ENCODE measurements around the gene KLHL28.

The KLHL28 gene

GRCh38 chr14:44889595-44890471 is 71.9 kb downstream of the KLHL28 start:
- TF ChIP-seq ZFX (IDR thresholded peaks at IDR 0.05; ENCODE audit: borderline replicate concordance): no peak
- TF ChIP-seq CTCF (IDR thresholded peaks at IDR 0.05): no peak
- no peak overlapping the region for H3K27ac ChIP-seq

DNA sequence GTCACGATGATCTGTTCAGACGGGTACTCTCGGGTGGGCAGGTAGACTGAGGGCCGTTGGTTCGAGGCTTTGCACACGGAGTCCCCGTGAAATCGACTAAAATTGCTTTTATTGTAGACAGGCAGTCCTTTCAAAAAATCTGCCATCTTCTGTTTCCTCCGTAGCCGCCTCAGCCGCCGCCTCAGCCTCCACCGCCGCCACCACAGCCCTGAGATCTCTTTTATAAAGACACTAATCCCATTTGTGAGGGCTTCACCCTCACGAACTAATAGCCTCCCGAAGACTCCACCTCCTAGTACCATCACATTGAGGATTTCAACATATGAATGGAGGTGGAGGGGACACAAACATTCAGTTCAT is 74.2 kb downstream of the KLHL28 start:
- TF ChIP-seq CTCF (IDR thresholded peaks at IDR 0.05): no peak
- H3K27ac ChIP-seq: no peak overlapping the region

- H3K27ac ChIP-seq: no peak overlapping the region
- TF ChIP-seq ZFX (IDR thresholded peaks at IDR 0.05; ENCODE audit: borderline replicate concordance) (no peak), CTCF (IDR thresholded peaks at IDR 0.05) (no peak)
Observed at GRCh38 chr14:44886860-44887595, 74.7 kb downstream of the KLHL28 start.

GRCh38 chr14:44880791-44881190 is 81.0 kb downstream of the KLHL28 start:
- no peak overlapping the region for H3K27ac ChIP-seq
- no peak for TF ChIP-seq ZFX (IDR thresholded peaks at IDR 0.05; ENCODE audit: borderline replicate concordance)
- TF ChIP-seq CTCF (IDR thresholded peaks at IDR 0.05): no peak
